ENCODE measurements around the gene APOC1.

The APOC1 gene

DNA sequence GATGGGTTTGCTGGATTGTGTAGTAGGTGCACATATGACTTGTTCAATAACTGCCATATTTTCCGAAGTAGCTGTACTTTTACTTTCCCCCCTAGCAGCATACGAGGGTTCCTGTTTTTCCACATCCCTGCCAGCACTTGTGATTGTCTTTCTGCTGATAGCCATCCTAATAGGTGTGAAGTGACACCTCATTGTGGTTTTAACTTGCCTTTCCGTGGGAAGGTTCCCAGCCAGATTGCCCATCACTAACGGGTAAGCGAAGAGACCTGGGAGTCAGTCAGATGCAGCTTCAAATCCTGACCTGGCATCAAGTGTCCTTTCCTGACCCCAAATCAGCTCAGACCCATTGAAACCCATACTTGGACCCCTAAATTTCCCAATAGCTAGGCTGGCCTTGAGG, 45.3 kb downstream of the APOC1 start:
- no peak for DNase-seq

DNA sequence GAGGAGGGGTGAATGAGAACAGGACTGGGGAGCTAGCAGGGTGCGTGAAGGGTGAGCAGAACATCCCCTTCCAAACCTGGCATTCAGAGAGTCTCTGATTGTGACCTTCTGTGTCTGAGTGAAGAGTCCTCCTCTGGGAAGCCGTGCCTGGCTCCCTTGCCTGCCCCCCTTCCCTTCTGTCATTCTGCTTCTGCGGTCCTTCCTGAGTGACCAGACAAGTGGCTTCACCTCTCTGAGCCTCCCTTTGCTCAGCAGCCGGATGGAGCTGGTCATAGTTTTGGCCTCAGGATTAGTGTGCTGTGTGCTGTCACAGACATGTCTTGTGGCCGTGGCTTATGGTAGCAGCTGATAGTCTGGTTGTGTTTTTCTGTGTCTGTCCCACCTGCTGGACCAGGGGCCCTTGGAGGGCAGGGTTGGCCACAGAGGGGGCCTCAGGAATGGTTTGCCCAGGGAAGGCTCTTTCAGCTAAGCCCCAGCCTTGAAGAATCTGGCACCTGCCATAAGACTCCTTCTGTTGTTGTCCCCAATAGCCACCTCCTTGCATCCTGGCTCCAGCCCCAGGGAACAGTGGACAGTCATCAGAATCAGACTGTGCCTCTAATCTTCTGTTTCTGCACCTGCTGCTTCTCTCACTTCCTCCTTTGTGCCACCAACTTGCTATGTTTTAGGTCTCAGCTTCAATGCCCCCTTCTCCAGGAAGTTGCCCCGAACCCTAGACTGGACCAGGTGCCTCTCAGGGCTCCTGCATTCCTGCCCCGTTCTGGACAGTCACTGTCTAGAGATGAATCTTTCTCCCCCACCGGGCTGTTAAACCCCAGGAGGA, 46.7 kb downstream of the APOC1 start:
- no peak for DNase-seq

DNA sequence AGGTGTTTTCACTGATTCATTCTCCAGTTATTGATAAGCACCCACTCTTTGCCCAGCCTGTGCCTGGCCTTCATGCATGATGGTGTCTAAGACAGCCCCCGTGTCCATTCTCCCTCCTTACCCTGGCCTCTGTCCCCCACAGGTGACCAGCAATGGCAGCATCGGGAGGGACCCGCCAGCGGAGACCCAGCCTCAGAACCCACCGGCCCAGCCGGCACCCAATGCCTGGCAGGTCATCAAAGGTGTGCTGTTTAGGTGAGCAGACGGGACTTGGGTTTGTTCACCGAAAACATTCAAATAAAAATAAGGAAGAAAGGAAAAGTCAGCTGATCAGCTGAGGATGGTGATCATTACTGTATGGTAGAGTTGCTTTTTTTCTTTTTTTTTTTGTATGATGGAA, 47.4 kb downstream of the APOC1 start:
- no peak for DNase-seq

DNA sequence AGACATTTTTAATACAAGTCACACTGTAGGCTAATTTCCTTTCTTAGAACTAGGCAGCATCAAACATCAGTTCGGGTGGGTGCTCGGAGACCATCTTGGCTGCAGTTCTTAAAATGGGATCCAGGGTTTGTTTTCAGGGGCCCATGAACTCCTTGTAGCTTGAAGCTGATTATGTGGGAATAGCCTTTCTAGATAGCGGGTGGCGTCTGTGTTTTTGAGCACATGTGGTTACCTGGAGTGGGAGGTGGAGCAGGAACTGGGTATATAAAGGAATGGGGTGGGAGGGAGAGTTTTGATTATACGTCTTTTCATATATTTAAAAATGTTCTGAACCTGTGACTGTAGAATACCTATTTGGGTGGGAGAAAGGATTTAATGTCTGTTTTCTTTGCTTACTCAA, 53.7 kb downstream of the APOC1 start:
- no peak for DNase-seq

DNA sequence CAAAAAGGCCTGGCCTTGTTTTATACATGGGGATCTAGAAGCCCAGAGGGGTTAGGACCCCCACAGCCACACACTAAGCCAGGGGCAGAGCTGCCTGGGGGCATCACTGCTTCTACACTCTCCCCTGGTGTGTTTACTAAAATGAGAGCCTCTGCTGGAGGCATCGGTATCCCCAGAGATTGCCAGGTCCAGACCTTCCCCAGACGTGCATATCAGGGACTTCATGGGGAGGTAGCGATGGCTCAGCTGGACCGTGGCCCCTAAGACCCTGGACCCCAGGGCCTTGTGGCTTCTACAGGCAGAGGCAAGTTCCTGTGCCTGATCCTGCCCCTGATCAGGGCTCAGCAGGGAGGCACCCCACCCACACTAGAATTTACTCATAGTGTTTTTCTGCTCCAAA, 54.3 kb downstream of the APOC1 start:
- DNase-seq = no peak

Measured in NCI-H69 (cell line).